Measurements from ENCODE around the gene TMEM132D.

GRCh38 chr12:129670256-129670920 is 233.4 kb downstream of the TMEM132D start:
- TF ChIP-seq, protein P1, sequence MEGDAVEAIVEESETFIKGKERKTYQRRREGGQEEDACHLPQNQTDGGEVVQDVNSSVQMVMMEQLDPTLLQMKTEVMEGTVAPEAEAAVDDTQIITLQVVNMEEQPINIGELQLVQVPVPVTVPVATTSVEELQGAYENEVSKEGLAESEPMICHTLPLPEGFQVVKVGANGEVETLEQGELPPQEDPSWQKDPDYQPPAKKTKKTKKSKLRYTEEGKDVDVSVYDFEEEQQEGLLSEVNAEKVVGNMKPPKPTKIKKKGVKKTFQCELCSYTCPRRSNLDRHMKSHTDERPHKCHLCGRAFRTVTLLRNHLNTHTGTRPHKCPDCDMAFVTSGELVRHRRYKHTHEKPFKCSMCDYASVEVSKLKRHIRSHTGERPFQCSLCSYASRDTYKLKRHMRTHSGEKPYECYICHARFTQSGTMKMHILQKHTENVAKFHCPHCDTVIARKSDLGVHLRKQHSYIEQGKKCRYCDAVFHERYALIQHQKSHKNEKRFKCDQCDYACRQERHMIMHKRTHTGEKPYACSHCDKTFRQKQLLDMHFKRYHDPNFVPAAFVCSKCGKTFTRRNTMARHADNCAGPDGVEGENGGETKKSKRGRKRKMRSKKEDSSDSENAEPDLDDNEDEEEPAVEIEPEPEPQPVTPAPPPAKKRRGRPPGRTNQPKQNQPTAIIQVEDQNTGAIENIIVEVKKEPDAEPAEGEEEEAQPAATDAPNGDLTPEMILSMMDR (IDR thresholded peaks at IDR 0.05; ENCODE audit: insufficient read depth, low read depth, low read length): no peak
- no peak for TF ChIP-seq EZH2 (IDR thresholded peaks at IDR 0.05; ENCODE audit: insufficient read depth, low read length)

Measured in astrocyte (in vitro differentiated cells and primary cell).